K562 (cell line): ENCODE measurements around the gene PTPN1. TPM values are rescaled to one million over a fixed set of nuclear protein-coding genes. Genes with fewer than 3 reads are reported as not detected.
A peak's percentile ranks its signal among the peaks of the same experiment; 100 is the strongest.

Source experiments
- CHD2 ChIP-seq: IDR thresholded peaks from 2 replicates; pipeline ENCODE4 v1.6.1; 2011; ENCODE audit warnings: low read depth, low read length
- DDX20 ChIP-seq: fragments of 450-650 bp; IDR thresholded peaks from 2 replicates; pipeline ENCODE4 v1.6.1; 2016; ENCODE audit warnings: missing genetic modification characterization, low read depth, mild to moderate bottlenecking, missing compliant biosample characterization, moderate library complexity
- FUS ChIP-seq: fragments of 200-400 bp; formaldehyde crosslinking; optimal IDR thresholded peaks from 2 replicates; pipeline ENCODE3; 2017; ENCODE audit warnings: low read depth, low read length
- HNRNPK ChIP-seq: fragments of 200-400 bp; formaldehyde crosslinking; IDR thresholded peaks from one replicate; pipeline ENCODE4 v1.6.1; 2018; ENCODE audit warnings: mild to moderate bottlenecking, low read depth, low read length; ENCODE audit not compliant: poor library complexity, severe bottlenecking
- MEF2A ChIP-seq: IDR thresholded peaks from 2 replicates; pipeline ENCODE4 v1.6.1; 2011; ENCODE audit warnings: low read depth, mild to moderate bottlenecking, low read length, moderate library complexity; ENCODE audit not compliant: control insufficient read depth
- NFATC3 ChIP-seq: fragments of 450-650 bp; IDR thresholded peaks from 2 replicates; pipeline ENCODE4 v1.6.1; 2017; ENCODE audit warnings: mild to moderate bottlenecking
- NFIC ChIP-seq: fragments of 450-650 bp; IDR thresholded peaks from 2 replicates; pipeline ENCODE4 v1.6.1; 2017; ENCODE audit warnings: mild to moderate bottlenecking, inconsistent platforms
- NR2F6 ChIP-seq: fragments of 450-650 bp; formaldehyde crosslinking; IDR thresholded peaks from 2 replicates; pipeline ENCODE4 v1.4.0; 2020; ENCODE audit warnings: mild to moderate bottlenecking
- NR4A1 ChIP-seq, 2 experiments: fragments of 250-450 bp in 1 of 2; fragments of 450-650 bp in 1 of 2; sonication (Bioruptor Pico) in 1 of 2; IDR thresholded peaks; 2 replicates each; pipeline versions ENCODE4 v1.4.0 to v1.6.1; 2016 to 2020; ENCODE audit warnings: mild to moderate bottlenecking in 2 of 2, missing compliant biosample characterization in 1 of 2, missing genetic modification characterization in 1 of 2, moderate library complexity in 1 of 2
- OTX1 ChIP-seq: fragments of 450-650 bp; formaldehyde crosslinking; IDR thresholded peaks from 2 replicates; pipeline ENCODE4 v1.4.0; 2022; ENCODE audit warnings: mild to moderate bottlenecking
- SIN3A ChIP-seq, 2 experiments: fragments of 150-350 bp in 1 of 2; IDR thresholded peaks; 2 replicates each; pipeline ENCODE4 v1.6.1; 2011 to 2016; ENCODE audit warnings: borderline replicate concordance in 2 of 2, low read depth in 2 of 2, low read length in 2 of 2, mild to moderate bottlenecking in 2 of 2, moderate library complexity in 2 of 2; ENCODE audit not compliant: control insufficient read depth in 1 of 2
- SIRT6 ChIP-seq: IDR thresholded peaks from one replicate; pipeline ENCODE4 v1.6.1; 2012; ENCODE audit warnings: low read depth, mild to moderate bottlenecking, control low read depth, inconsistent platforms, low read length, moderate library complexity
- SMAD3 ChIP-seq: fragments of 450-650 bp; formaldehyde crosslinking; conservative IDR thresholded peaks from 2 replicates; pipeline ENCODE4 v1.4.0; 2020; ENCODE audit warnings: mild to moderate bottlenecking
- SMC3 ChIP-seq: conservative IDR thresholded peaks from 2 replicates; pipeline ENCODE4 v1.6.1; 2011; ENCODE audit warnings: low read depth, low read length, improper control_type of control experiment; ENCODE audit not compliant: insufficient read depth
- U2AF1 ChIP-seq: fragments of 200-400 bp; formaldehyde crosslinking; optimal IDR thresholded peaks from 2 replicates; pipeline ENCODE3; 2017; ENCODE audit warnings: mild to moderate bottlenecking, low read depth, low read length, moderate library complexity
- XRCC5 ChIP-seq: fragments of 200-400 bp; formaldehyde crosslinking; IDR thresholded peaks from 2 replicates; pipeline ENCODE4 v1.6.1; 2017; ENCODE audit warnings: low read depth, mild to moderate bottlenecking, low read length
- ZFPM2 ChIP-seq: fragments of 250-450 bp; sonication (Bioruptor Pico); IDR thresholded peaks from 2 replicates; pipeline ENCODE4 v1.5.1; 2022; ENCODE audit warnings: mild to moderate bottlenecking
- ZNF143 ChIP-seq: sonication (generic); formaldehyde crosslinking; IDR thresholded peaks from 2 replicates; pipeline ENCODE4 v1.9.0; 2022; ENCODE audit warnings: mild to moderate bottlenecking, missing genetic modification reagents
- ZNF354B ChIP-seq: fragments of 250-450 bp; sonication (Bioruptor Pico); IDR thresholded peaks from 2 replicates; pipeline ENCODE4 v1.4.0; 2020
- ZNF507 ChIP-seq: conservative IDR thresholded peaks from 2 replicates; pipeline ENCODE4 v1.6.1; 2017; ENCODE audit warnings: missing genetic modification characterization, missing compliant biosample characterization
- polyA plus RNA-seq, 8 experiments: library from polyadenylated mRNA; depleted of rRNA in 4 of 8; stranded (reverse) in 5 of 8; unstranded in 3 of 8; fragments of >200 nt; fragmentation: Nextera tagmentation in 2 of 8; fragmentation: Illumina TruSeq in 1 of 8; extraction: Ambion mirVana in 2 of 8; extraction: Trizol in 1 of 8; gene quantifications; 2 replicates each; pipeline versions ENCODE4 v1.2.1 to v1.2.3, GENCODE V29; 2011 to 2014; ENCODE audit warnings: inconsistent platforms in 1 of 8, missing spikeins in 1 of 8
- total RNA-seq, 7 experiments: library from RNA; depleted of rRNA in 6 of 7; stranded (reverse); fragments of >200 nt in 6 of 7; fragmentation: Illumina TruSeq in 2 of 7; extraction: Trizol in 2 of 7; gene quantifications; 2 replicates each; pipeline versions ENCODE4 v1.2.1 to v1.2.3, GENCODE V29; 2011 to 2021; ENCODE audit warnings: low replicate concordance in 1 of 7
- TF ChIP-seq, protein P1 (sequence below): fragments of 450-650 bp; IDR thresholded peaks from 2 replicates; pipeline ENCODE4 v1.6.1; 2016
- TF ChIP-seq, protein P2 (sequence below): sonication (generic); formaldehyde crosslinking; IDR thresholded peaks from 2 replicates; pipeline ENCODE4 v1.8.1; 2023; ENCODE audit warnings: mild to moderate bottlenecking, missing genetic modification reagents
- TF ChIP-seq, protein P3 (sequence below): sonication (generic); formaldehyde crosslinking; IDR thresholded peaks from 2 replicates; pipeline ENCODE4 v1.8.0; 2023; ENCODE audit warnings: mild to moderate bottlenecking, missing genetic modification reagents

Gene PTPN1
- total and polyA plus RNA-seq, 9 of the 15 experiments (the other 6 are each of a cell fraction or from before 2014, with no cell fraction given), result 11.0 to 85.3 (median 54.0) TPM

DNA sequence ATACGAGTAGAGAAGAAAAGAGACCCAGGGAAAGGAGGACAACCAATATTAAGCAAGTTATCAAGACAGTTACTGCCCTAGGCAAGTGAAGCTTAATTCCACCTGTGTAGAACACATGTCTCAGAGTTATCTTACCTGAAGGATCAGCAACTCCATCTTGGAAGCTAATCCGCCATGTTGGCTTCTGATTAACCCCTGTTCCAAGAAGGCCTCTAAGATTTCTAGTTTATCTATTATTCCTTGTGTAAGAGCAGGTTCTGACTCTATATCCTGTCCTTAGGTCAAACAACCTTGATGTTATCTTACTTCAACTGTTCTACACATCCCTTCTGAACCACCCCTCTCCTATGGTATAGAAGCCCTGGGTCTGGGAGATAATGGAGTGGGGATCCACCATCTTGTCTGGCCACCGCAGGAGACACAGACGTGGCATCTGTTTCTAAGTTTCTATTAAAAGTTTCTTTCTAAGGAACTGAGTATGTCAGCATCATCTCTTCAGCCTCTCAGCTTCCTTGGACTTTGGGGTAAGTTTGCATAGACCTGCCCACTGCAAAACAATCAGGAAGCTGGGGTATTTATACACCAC, 27.7 kb upstream of the PTPN1 start (continued):
- no peak for TF ChIP-seq FUS
- TF ChIP-seq XRCC5, result no peak
- TF ChIP-seq, protein P1, sequence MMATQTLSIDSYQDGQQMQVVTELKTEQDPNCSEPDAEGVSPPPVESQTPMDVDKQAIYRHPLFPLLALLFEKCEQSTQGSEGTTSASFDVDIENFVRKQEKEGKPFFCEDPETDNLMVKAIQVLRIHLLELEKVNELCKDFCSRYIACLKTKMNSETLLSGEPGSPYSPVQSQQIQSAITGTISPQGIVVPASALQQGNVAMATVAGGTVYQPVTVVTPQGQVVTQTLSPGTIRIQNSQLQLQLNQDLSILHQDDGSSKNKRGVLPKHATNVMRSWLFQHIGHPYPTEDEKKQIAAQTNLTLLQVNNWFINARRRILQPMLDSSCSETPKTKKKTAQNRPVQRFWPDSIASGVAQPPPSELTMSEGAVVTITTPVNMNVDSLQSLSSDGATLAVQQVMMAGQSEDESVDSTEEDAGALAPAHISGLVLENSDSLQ, result no peak
- TF ChIP-seq U2AF1, result no peak
- TF ChIP-seq NR2F6 (CRISPR knock-in tag), result no peak
- TF ChIP-seq ZNF354B (CRISPR knock-in tag), result no peak
- TF ChIP-seq NFATC3, result no peak
- TF ChIP-seq, protein P2, sequence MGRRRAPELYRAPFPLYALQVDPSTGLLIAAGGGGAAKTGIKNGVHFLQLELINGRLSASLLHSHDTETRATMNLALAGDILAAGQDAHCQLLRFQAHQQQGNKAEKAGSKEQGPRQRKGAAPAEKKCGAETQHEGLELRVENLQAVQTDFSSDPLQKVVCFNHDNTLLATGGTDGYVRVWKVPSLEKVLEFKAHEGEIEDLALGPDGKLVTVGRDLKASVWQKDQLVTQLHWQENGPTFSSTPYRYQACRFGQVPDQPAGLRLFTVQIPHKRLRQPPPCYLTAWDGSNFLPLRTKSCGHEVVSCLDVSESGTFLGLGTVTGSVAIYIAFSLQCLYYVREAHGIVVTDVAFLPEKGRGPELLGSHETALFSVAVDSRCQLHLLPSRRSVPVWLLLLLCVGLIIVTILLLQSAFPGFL (CRISPR knock-in tag), result no peak
- no peak for TF ChIP-seq SIRT6
- TF ChIP-seq CHD2, result no peak
- no peak for TF ChIP-seq HNRNPK
- no peak for TF ChIP-seq NR4A1 (CRISPR knock-in tag; IDR thresholded peaks at IDR 0.05)
- peak; percentile 97 for TF ChIP-seq NR4A1 (tag; IDR thresholded peaks at IDR 0.05)
- TF ChIP-seq OTX1, result no peak
- no peak for TF ChIP-seq SIN3A (IDR thresholded peaks at IDR 0.05; ENCODE audit: borderline replicate concordance in 2 of 2, control insufficient read depth in 1 of 2, low read depth in 2 of 2, low read length in 2 of 2)
- TF ChIP-seq, protein P3, sequence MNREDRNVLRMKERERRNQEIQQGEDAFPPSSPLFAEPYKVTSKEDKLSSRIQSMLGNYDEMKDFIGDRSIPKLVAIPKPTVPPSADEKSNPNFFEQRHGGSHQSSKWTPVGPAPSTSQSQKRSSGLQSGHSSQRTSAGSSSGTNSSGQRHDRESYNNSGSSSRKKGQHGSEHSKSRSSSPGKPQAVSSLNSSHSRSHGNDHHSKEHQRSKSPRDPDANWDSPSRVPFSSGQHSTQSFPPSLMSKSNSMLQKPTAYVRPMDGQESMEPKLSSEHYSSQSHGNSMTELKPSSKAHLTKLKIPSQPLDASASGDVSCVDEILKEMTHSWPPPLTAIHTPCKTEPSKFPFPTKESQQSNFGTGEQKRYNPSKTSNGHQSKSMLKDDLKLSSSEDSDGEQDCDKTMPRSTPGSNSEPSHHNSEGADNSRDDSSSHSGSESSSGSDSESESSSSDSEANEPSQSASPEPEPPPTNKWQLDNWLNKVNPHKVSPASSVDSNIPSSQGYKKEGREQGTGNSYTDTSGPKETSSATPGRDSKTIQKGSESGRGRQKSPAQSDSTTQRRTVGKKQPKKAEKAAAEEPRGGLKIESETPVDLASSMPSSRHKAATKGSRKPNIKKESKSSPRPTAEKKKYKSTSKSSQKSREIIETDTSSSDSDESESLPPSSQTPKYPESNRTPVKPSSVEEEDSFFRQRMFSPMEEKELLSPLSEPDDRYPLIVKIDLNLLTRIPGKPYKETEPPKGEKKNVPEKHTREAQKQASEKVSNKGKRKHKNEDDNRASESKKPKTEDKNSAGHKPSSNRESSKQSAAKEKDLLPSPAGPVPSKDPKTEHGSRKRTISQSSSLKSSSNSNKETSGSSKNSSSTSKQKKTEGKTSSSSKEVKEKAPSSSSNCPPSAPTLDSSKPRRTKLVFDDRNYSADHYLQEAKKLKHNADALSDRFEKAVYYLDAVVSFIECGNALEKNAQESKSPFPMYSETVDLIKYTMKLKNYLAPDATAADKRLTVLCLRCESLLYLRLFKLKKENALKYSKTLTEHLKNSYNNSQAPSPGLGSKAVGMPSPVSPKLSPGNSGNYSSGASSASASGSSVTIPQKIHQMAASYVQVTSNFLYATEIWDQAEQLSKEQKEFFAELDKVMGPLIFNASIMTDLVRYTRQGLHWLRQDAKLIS (CRISPR knock-in tag), result peak; percentile 76; the same call in 1 of the 2 replicates
- no peak for TF ChIP-seq SMC3
- no peak for TF ChIP-seq ZNF143 (CRISPR knock-in tag)
- no peak for TF ChIP-seq ZFPM2
- peak; percentile 56; the same call in 1 of the 2 replicates for TF ChIP-seq SMAD3 (CRISPR knock-in tag)
- TF ChIP-seq DDX20 (tag), result no peak
- TF ChIP-seq NFIC, result peak; percentile 54
- no peak for TF ChIP-seq MEF2A
- no peak for TF ChIP-seq ZNF507 (tag)
